K562 (cell line): ENCODE measurements around the gene PTH1R. TPM values are rescaled to one million over a fixed set of nuclear protein-coding genes. Genes with fewer than 3 reads are reported as not detected.

ENCODE experiments used
- ATAC-seq: fragments of 200-7000 bp; cut with Tn5 transposase; 3 replicates; pipeline ENCODE4 v1.9.1; 2020; ENCODE audit warnings: moderate library complexity
- BruUV-seq: library from RNA; stranded (reverse); fragments of 400-500 nt; replicated peaks from 2 replicates; lab custom pipeline; 2021; lab: Mats Ljungman, UMichigan
- CTCF ChIA-PET: fragments of 300-600 bp; formaldehyde crosslinking; extraction: SDS; loops from one replicate; lab custom pipeline; 2021; ENCODE audit warnings: low intra/inter-chr PET ratio; lab: Yijun Ruan, JAX
- POLR2A ChIA-PET: fragments of 300-600, 350-650 bp; sonication (Branson Sonifier 250); formaldehyde crosslinking; extraction: SDS; loops from one replicate; lab custom pipeline; 2021; ENCODE audit warnings: antibody characterized with exemption, inconsistent platforms; lab: Yijun Ruan, JAX
- DNase-seq, 4 experiments: peaks; one replicate each; pipeline versions ENCODE4 v3.0.0 to v3.0.0-alpha.2; 2011 to 2018; ENCODE audit warnings: low spot score in 3 of 4, mixed read lengths in 3 of 4; ENCODE audit errors: extremely low read depth in 1 of 4
- FAIRE-seq: peaks from 2 replicates; lab custom pipeline; 2011; peaks lifted over from hg19 to GRCh38; lab: Jason Lieb, UNC
- H2AFZ ChIP-seq: 2 replicates; pipeline ENCODE4 v1.6.0; 2011; ENCODE audit warnings: low read depth, low read length, control low read depth, inconsistent platforms
- H3K27ac ChIP-seq: fragments of 200-600 bp; 3 replicates; pipeline ENCODE4 v1.8.0; 2011; ENCODE audit warnings: low read depth, mild to moderate bottlenecking, control low read depth, inconsistent platforms, low read length, moderate library complexity, mixed read lengths; ENCODE audit errors: extremely low read depth
- H3K27me3 ChIP-seq, 2 experiments: fragments of 300-600 bp in 1 of 2; 2 replicates in 1 of 2; 3 replicates in 1 of 2; pipeline versions ENCODE4 v1.6.0 to v1.8.0; 2011; ENCODE audit warnings: inconsistent platforms in 2 of 2, low read length in 2 of 2, mild to moderate bottlenecking in 1 of 2, mixed read lengths in 1 of 2, moderate library complexity in 1 of 2; ENCODE audit not compliant: control insufficient read depth in 2 of 2, insufficient read depth in 2 of 2
- H3K36me3 ChIP-seq: fragments of 300-600 bp; 3 replicates; pipeline ENCODE4 v1.8.0; 2011; ENCODE audit warnings: mild to moderate bottlenecking, low read length, inconsistent platforms; ENCODE audit not compliant: control insufficient read depth, insufficient read depth
- H3K4me1 ChIP-seq, 2 experiments: fragments of 200-600 bp in 1 of 2; replicated peaks in 1 of 2; 2 replicates in 1 of 2; 3 replicates in 1 of 2; pipeline versions ENCODE4 v1.5.1 to v1.8.0; 2011; ENCODE audit warnings: inconsistent platforms in 2 of 2, low read length in 2 of 2, mild to moderate bottlenecking in 1 of 2, mixed read lengths in 1 of 2, moderate library complexity in 1 of 2; ENCODE audit not compliant: control insufficient read depth in 2 of 2, insufficient read depth in 2 of 2
- H3K4me2 ChIP-seq: 2 replicates; pipeline ENCODE4 v1.6.1; 2011; ENCODE audit warnings: low read length, control low read depth, inconsistent platforms, mixed read lengths; ENCODE audit not compliant: insufficient read depth
- H3K4me3 ChIP-seq: fragments of 200-600 bp; sonication (generic), shearing (Covaris generic); 2 replicates; pipeline ENCODE4 v1.5.1; 2016; ENCODE audit warnings: control low read depth, inconsistent platforms
- H3K79me2 ChIP-seq: fragments of 200-600 bp; 3 replicates; pipeline ENCODE4 v1.8.0; 2011; ENCODE audit warnings: low read length, inconsistent platforms; ENCODE audit not compliant: control insufficient read depth, insufficient read depth
- H3K9ac ChIP-seq, 2 experiments: 2 replicates each; pipeline versions ENCODE4 v1.6.0 to v1.6.1; 2011; ENCODE audit warnings: low read depth in 2 of 2, low read length in 2 of 2, control low read depth in 1 of 2, inconsistent platforms in 1 of 2, mild to moderate bottlenecking in 1 of 2, mixed read lengths in 1 of 2; ENCODE audit not compliant: insufficient read depth in 1 of 2
- H3K9me1 ChIP-seq: one replicate; pipeline ENCODE4 v1.6.0; 2011; ENCODE audit warnings: inconsistent platforms, mild to moderate bottlenecking, low read length, moderate library complexity; ENCODE audit not compliant: control insufficient read depth, insufficient read depth
- H3K9me3 ChIP-seq: replicated peaks from 2 replicates; pipeline ENCODE4 v1.5.1; 2011; ENCODE audit warnings: low read depth, low read length, inconsistent platforms; ENCODE audit not compliant: control insufficient read depth, insufficient read depth
- H4K20me1 ChIP-seq: replicated peaks from 2 replicates; pipeline ENCODE4 v1.6.1; 2011; ENCODE audit warnings: low read length, inconsistent platforms, mixed read lengths; ENCODE audit not compliant: control insufficient read depth, insufficient read depth
- FOXK2 ChIP-seq, 2 experiments: fragments of 450-650 bp; IDR thresholded peaks in 1 of 2; conservative IDR thresholded peaks in 1 of 2; 2 replicates each; pipeline ENCODE4 v1.6.1; 2016; ENCODE audit warnings: low read depth in 2 of 2, mild to moderate bottlenecking in 1 of 2
- KLF13 ChIP-seq: fragments of 450-650 bp; IDR thresholded peaks from 2 replicates; pipeline ENCODE4 v1.6.1; 2016; ENCODE audit warnings: missing genetic modification characterization, low read depth, mild to moderate bottlenecking, missing compliant biosample characterization, moderate library complexity, borderline replicate concordance
- NELFE ChIP-seq: IDR thresholded peaks from 2 replicates; pipeline ENCODE4 v1.6.1; 2011; ENCODE audit warnings: mild to moderate bottlenecking; ENCODE audit not compliant: insufficient read depth, insufficient read length
- RCOR1 ChIP-seq, 2 experiments: IDR thresholded peaks; 2 replicates each; pipeline ENCODE4 v1.6.1; 2012; ENCODE audit warnings: low read depth in 2 of 2, low read length in 2 of 2, borderline replicate concordance in 1 of 2, improper control_type of control experiment in 1 of 2
- RHOXF2B ChIP-seq: fragments of 250-450 bp; sonication (Bioruptor Pico); conservative IDR thresholded peaks from 2 replicates; pipeline ENCODE4 v1.5.1; 2021
- RNF2 ChIP-seq: sonication (generic); IDR thresholded peaks from 2 replicates; pipeline ENCODE4 v1.6.1; 2016
- SOX6 ChIP-seq: fragments of 450-650 bp; IDR thresholded peaks from 2 replicates; pipeline ENCODE4 v1.6.1; 2014; ENCODE audit warnings: mild to moderate bottlenecking
- TOE1 ChIP-seq, 2 experiments: fragments of 450-650 bp in 1 of 2; sonication (generic) in 1 of 2; formaldehyde crosslinking in 1 of 2; IDR thresholded peaks; 2 replicates each; pipeline versions ENCODE4 v1.7.1 to v1.8.0; 2016 to 2022; ENCODE audit warnings: borderline replicate concordance in 2 of 2, mild to moderate bottlenecking in 2 of 2, antibody characterized with exemption in 1 of 2, inconsistent platforms in 1 of 2, low read depth in 1 of 2, missing genetic modification reagents in 1 of 2, moderate library complexity in 1 of 2
- USF2 ChIP-seq: sonication (generic); formaldehyde crosslinking; IDR thresholded peaks from 2 replicates; pipeline ENCODE4 v1.5.0; 2020; ENCODE audit warnings: missing genetic modification reagents
- WGBS: fragments of 100-300 bp; shearing (Covaris generic); methylation state at CpG from one replicate; pipeline ENCODE4 v1.1.6; 2016; ENCODE audit warnings: low coverage, mixed read lengths; ENCODE audit not compliant: insufficient coverage; ENCODE audit errors: missing lambda C conversion rate; 5-methylcytosine and 5-hydroxymethylcytosine counted together
- in situ Hi-C: fragments of 300-500 bp; cut with MboI; formaldehyde crosslinking; loops from 4 replicates; pipeline ENCODE4 v1.15.0; 2018; ENCODE audit warnings: inconsistent platforms, mixed read lengths
- intact Hi-C: fragments of 100-400 bp; cut with micrococcal nuclease; formaldehyde crosslinking; loops from 2 replicates; pipeline ENCODE4 v1.14.2; 2022
- polyA plus RNA-seq, 8 experiments: library from polyadenylated mRNA; depleted of rRNA in 4 of 8; stranded (reverse) in 5 of 8; unstranded in 3 of 8; fragments of >200 nt; fragmentation: Nextera tagmentation in 2 of 8; fragmentation: Illumina TruSeq in 1 of 8; extraction: Ambion mirVana in 2 of 8; extraction: Trizol in 1 of 8; gene quantifications; 2 replicates each; pipeline versions ENCODE4 v1.2.1 to v1.2.3, GENCODE V29; 2011 to 2014; ENCODE audit warnings: inconsistent platforms in 1 of 8, missing spikeins in 1 of 8
- total RNA-seq, 7 experiments: library from RNA; depleted of rRNA in 6 of 7; stranded (reverse); fragments of >200 nt in 6 of 7; fragmentation: Illumina TruSeq in 2 of 7; extraction: Trizol in 2 of 7; gene quantifications; 2 replicates each; pipeline versions ENCODE4 v1.2.1 to v1.2.3, GENCODE V29; 2011 to 2021; ENCODE audit warnings: low replicate concordance in 1 of 7
- TF ChIP-seq, protein P1 (sequence below): fragments of 250-450 bp; sonication (Bioruptor Pico); IDR thresholded peaks from 2 replicates; pipeline ENCODE4 v1.4.0; 2020; ENCODE audit warnings: borderline replicate concordance
- TF ChIP-seq, protein P2 (sequence below), 2 experiments: IDR thresholded peaks; 2 replicates each; pipeline ENCODE4 v1.6.1; 2011; ENCODE audit warnings: borderline replicate concordance in 1 of 2, control low read depth in 1 of 2, low read depth in 1 of 2, low read length in 1 of 2, mild to moderate bottlenecking in 1 of 2, mixed read lengths in 1 of 2, moderate library complexity in 1 of 2; ENCODE audit not compliant: insufficient read depth in 1 of 2, insufficient read length in 1 of 2, poor library complexity in 1 of 2, severe bottlenecking in 1 of 2; ENCODE audit errors: extremely low read depth in 1 of 2

Gene PTH1R
- total and polyA plus RNA-seq, 9 of the 15 experiments (the other 6 are each of a cell fraction or from before 2014, with no cell fraction given), result not detected

GRCh38 chr3:46947981-46948791, 70.7 kb downstream of the PTH1R start:
- in situ Hi-C loops, result no loop called here
- H3K27ac ChIP-seq, result peak overlapping the region; percentile 61
- H3K4me1 ChIP-seq, result peaks cover 54 to 81% of the 10 kb centered on the region in 2 experiments
- DNase-seq, result peak; percentile 79 to 91 (median 84)
- H3K27me3 ChIP-seq, result no peaks in the 10 kb centered on the region
- no peak overlapping the region for H3K4me3 ChIP-seq
- ChIA-PET POLR2A (interaction anchor here (0.8 to 4.0 kb wide), 12 partner anchors 8 to 46 kb away, joined by 3 to 14 read pairs (median 6); no protein-coding TSS in a partner anchor), CTCF (no interaction called here)
- H3K9me3 ChIP-seq, result no peaks in the 10 kb centered on the region
- intact Hi-C loops, result loop anchor here (1.0 to 2.0 kb wide), 2 partner anchors 31 to 39 kb away; partner anchors contain the start of gene NBEAL2
- no peak overlapping the region for H2AFZ ChIP-seq
- H3K9me1 ChIP-seq, result peaks cover 36% of the 10 kb centered on the region
- BruUV-seq, result no TSS peak
- WGBS, result 14% methylated on average over 18 of the region's 19 CpGs
- peak overlapping the region; percentile 21 to 89; a peak in 3 of 4 replicates for H3K9ac ChIP-seq
- FAIRE-seq, result peak; percentile 90
- H3K79me2 ChIP-seq, result peaks cover 97% of the 10 kb centered on the region
- ATAC-seq, result peak; percentile 81
- peaks cover 62% of the 10 kb centered on the region for H3K36me3 ChIP-seq
- H3K4me2 ChIP-seq, result peak overlapping the region; percentile 75
- H4K20me1 ChIP-seq, result peaks cover 80% of the 10 kb centered on the region
- TF ChIP-seq NELFE, result no peak
- peak; percentile 69; the same call in 1 of the 2 replicates for TF ChIP-seq TOE1 (IDR thresholded peaks at IDR 0.05; ENCODE audit: borderline replicate concordance)
- TF ChIP-seq TOE1 (CRISPR knock-in tag; IDR thresholded peaks at IDR 0.05; ENCODE audit: borderline replicate concordance, low read depth), result 0 out of 2 replicates have a peak, but pooled peaks have one; percentile 32
- peak; percentile 35; the same call in 1 of the 2 replicates for TF ChIP-seq RNF2
- peak; percentile 92 to 94 for TF ChIP-seq FOXK2 (conservative IDR thresholded peaks at IDR 0.05 in 1 of 2, IDR thresholded peaks at IDR 0.05 in 1 of 2; ENCODE audit: low read depth in 2 of 2)
- TF ChIP-seq RCOR1 (IDR thresholded peaks at IDR 0.05; ENCODE audit: borderline replicate concordance in 1 of 2, low read depth in 2 of 2, low read length in 2 of 2), result peak in 1 of 2 experiments; percentile 86; a peak in 2 of 4 replicates
- TF ChIP-seq RHOXF2B (CRISPR knock-in tag), result 0 out of 2 replicates have a peak, but pooled peaks have one; percentile 58
- TF ChIP-seq, protein P1, sequence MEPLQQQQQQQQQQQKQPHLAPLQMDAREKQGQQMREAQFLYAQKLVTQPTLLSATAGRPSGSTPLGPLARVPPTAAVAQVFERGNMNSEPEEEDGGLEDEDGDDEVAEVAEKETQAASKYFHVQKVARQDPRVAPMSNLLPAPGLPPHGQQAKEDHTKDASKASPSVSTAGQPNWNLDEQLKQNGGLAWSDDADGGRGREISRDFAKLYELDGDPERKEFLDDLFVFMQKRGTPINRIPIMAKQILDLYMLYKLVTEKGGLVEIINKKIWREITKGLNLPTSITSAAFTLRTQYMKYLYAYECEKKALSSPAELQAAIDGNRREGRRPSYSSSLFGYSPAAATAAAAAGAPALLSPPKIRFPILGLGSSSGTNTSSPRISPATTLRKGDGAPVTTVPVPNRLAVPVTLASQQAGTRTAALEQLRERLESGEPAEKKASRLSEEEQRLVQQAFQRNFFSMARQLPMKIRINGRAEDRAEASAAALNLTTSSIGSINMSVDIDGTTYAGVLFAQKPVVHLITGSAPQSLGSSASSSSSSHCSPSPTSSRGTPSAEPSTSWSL (CRISPR knock-in tag), result no peak
- no peak for TF ChIP-seq USF2 (CRISPR knock-in tag)
- TF ChIP-seq, protein P2, sequence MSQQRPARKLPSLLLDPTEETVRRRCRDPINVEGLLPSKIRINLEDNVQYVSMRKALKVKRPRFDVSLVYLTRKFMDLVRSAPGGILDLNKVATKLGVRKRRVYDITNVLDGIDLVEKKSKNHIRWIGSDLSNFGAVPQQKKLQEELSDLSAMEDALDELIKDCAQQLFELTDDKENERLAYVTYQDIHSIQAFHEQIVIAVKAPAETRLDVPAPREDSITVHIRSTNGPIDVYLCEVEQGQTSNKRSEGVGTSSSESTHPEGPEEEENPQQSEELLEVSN (IDR thresholded peaks at IDR 0.05; ENCODE audit: borderline replicate concordance in 1 of 2, extremely low read depth in 1 of 2, insufficient read depth in 1 of 2, insufficient read length in 1 of 2, low read depth in 1 of 2, low read length in 1 of 2, poor library complexity in 1 of 2, severe bottlenecking in 1 of 2), result peak in 1 of 2 experiments; percentile 23
- TF ChIP-seq SOX6, result peak; percentile 90; the same call in 1 of the 2 replicates
- TF ChIP-seq KLF13, result no peak
